Measurements from ENCODE around the gene POLK. TPM values are rescaled to one million over a fixed set of nuclear protein-coding genes. Genes with fewer than 3 reads are reported as not detected.

Gene POLK
- total and polyA plus RNA-seq, 5 donors from 2014 or later = 19.8 to 33.6 (median 24.1) TPM

- Histone ChIP-seq H3K27ac (ENCODE audit: insufficient read depth, low read length, poor library complexity, severe bottlenecking) (no peak overlapping the region), H3K36me3 (ENCODE audit: control insufficient read depth, insufficient read depth, low read length) (peaks cover 17% of the 10 kb centered on the region), H3K4me3 (ENCODE audit: low read depth, low read length) (no peak overlapping the region), H3K4me1 (ENCODE audit: control insufficient read depth, insufficient read depth, low read length, poor library complexity, severe bottlenecking) (peaks cover 11% of the 10 kb centered on the region), H3K27me3 (ENCODE audit: control insufficient read depth, insufficient read depth, low read length) (no peaks in the 10 kb centered on the region), H3K9me3 (ENCODE audit: control insufficient read depth in 2 of 2, low read length in 2 of 2) (peaks cover 12 to 19% of the 10 kb centered on the region in 2 experiments)
- H3K27ac Mint-ChIP-seq = no peak overlapping the region
- H3K27me3 Mint-ChIP-seq = no peaks in the 10 kb centered on the region
- no peak overlapping the region for H3K4me3 Mint-ChIP-seq
- DNase-seq = no peak
- H3K9me3 Mint-ChIP-seq = peaks cover 0 to 21% (median 0%) of the 10 kb centered on the region in 7 donors
- H3K36me3 Mint-ChIP-seq = peaks cover 33% of the 10 kb centered on the region
- no peak for ATAC-seq (ENCODE audit: low read depth in 2 of 2)
- peaks cover 44 to 62% (median 50%) of the 10 kb centered on the region in 4 donors for H3K4me1 Mint-ChIP-seq
Measured at GRCh38 chr5:75522542-75522941, 10.9 kb downstream of the POLK start.

GRCh38 chr5:75523275-75523674 is 11.6 kb downstream of the POLK start:
- Histone ChIP-seq H3K27ac (ENCODE audit: insufficient read depth, low read length, poor library complexity, severe bottlenecking) (no peak overlapping the region), H3K27me3 (ENCODE audit: control insufficient read depth, insufficient read depth, low read length) (no peaks in the 10 kb centered on the region), H3K4me3 (ENCODE audit: low read depth, low read length) (no peak overlapping the region), H3K9me3 (ENCODE audit: control insufficient read depth in 2 of 2, low read length in 2 of 2) (peaks cover 12 to 19% of the 10 kb centered on the region in 2 experiments), H3K4me1 (ENCODE audit: control insufficient read depth, insufficient read depth, low read length, poor library complexity, severe bottlenecking) (peaks cover 11% of the 10 kb centered on the region), H3K36me3 (ENCODE audit: control insufficient read depth, insufficient read depth, low read length) (peaks cover 17% of the 10 kb centered on the region)
- Mint-ChIP-seq H3K36me3 (peaks cover 27% of the 10 kb centered on the region), H3K27ac (peak overlapping the region in 1 of 3 donors; percentile 33), H3K4me3 (no peak overlapping the region), H3K9me3 (peaks cover 0 to 21% (median 0%) of the 10 kb centered on the region in 7 donors), H3K27me3 (no peaks in the 10 kb centered on the region), H3K4me1 (peaks cover 41 to 54% (median 44%) of the 10 kb centered on the region in 4 donors)
- ATAC-seq (ENCODE audit: low read depth in 2 of 2) = no peak
- no peak for DNase-seq

GRCh38 chr5:75524071-75524470 is 12.4 kb downstream of the POLK start:
- Histone ChIP-seq H3K9me3 (ENCODE audit: control insufficient read depth in 2 of 2, low read length in 2 of 2) (peaks cover 12 to 19% of the 10 kb centered on the region in 2 experiments), H3K4me3 (ENCODE audit: low read depth, low read length) (no peak overlapping the region), H3K27me3 (ENCODE audit: control insufficient read depth, insufficient read depth, low read length) (no peaks in the 10 kb centered on the region), H3K36me3 (ENCODE audit: control insufficient read depth, insufficient read depth, low read length) (peaks cover 21% of the 10 kb centered on the region), H3K27ac (ENCODE audit: insufficient read depth, low read length, poor library complexity, severe bottlenecking) (no peak overlapping the region), H3K4me1 (ENCODE audit: control insufficient read depth, insufficient read depth, low read length, poor library complexity, severe bottlenecking) (peaks cover 11% of the 10 kb centered on the region)
- ATAC-seq (ENCODE audit: low read depth in 2 of 2) = peak; percentile 37 to 46
- Mint-ChIP-seq H3K36me3 (peaks cover 26% of the 10 kb centered on the region), H3K27ac (peak overlapping the region in 2 of 3 donors; percentile 33 to 80), H3K4me1 (peaks cover 38 to 49% (median 41%) of the 10 kb centered on the region in 4 donors), H3K4me3 (peak overlapping the region in 2 of 4 donors; percentile 15 to 20), H3K9me3 (peaks cover 0 to 21% (median 0%) of the 10 kb centered on the region in 7 donors), H3K27me3 (no peaks in the 10 kb centered on the region)
- peak in 1 of 3 donors; percentile 35 for DNase-seq

GRCh38 chr5:75524591-75524990 is 12.9 kb downstream of the POLK start:
- Histone ChIP-seq H3K9me3 (ENCODE audit: control insufficient read depth in 2 of 2, low read length in 2 of 2) (peaks cover 12 to 19% of the 10 kb centered on the region in 2 experiments), H3K4me1 (ENCODE audit: control insufficient read depth, insufficient read depth, low read length, poor library complexity, severe bottlenecking) (peaks cover 11% of the 10 kb centered on the region), H3K4me3 (ENCODE audit: low read depth, low read length) (no peak overlapping the region), H3K27me3 (ENCODE audit: control insufficient read depth, insufficient read depth, low read length) (no peaks in the 10 kb centered on the region), H3K27ac (ENCODE audit: insufficient read depth, low read length, poor library complexity, severe bottlenecking) (no peak overlapping the region), H3K36me3 (ENCODE audit: control insufficient read depth, insufficient read depth, low read length) (peaks cover 23% of the 10 kb centered on the region)
- peak overlapping the region in 1 of 4 donors; percentile 0 for H3K4me3 Mint-ChIP-seq
- H3K9me3 Mint-ChIP-seq = peaks cover 0 to 21% (median 0%) of the 10 kb centered on the region in 7 donors
- H3K36me3 Mint-ChIP-seq = peaks cover 21% of the 10 kb centered on the region
- DNase-seq = no peak
- peak overlapping the region in 2 of 3 donors; percentile 33 to 80 for H3K27ac Mint-ChIP-seq
- peaks cover 34 to 46% (median 37%) of the 10 kb centered on the region in 4 donors for H3K4me1 Mint-ChIP-seq
- no peaks in the 10 kb centered on the region for H3K27me3 Mint-ChIP-seq
- ATAC-seq (ENCODE audit: low read depth in 2 of 2) = no peak

GRCh38 chr5:75525344-75525743 is 13.7 kb downstream of the POLK start:
- Histone ChIP-seq H3K9me3 (ENCODE audit: control insufficient read depth in 2 of 2, low read length in 2 of 2) (peaks cover 10 to 19% of the 10 kb centered on the region in 2 experiments), H3K27me3 (ENCODE audit: control insufficient read depth, insufficient read depth, low read length) (no peaks in the 10 kb centered on the region), H3K4me3 (ENCODE audit: low read depth, low read length) (peak overlapping the region; percentile 35), H3K4me1 (ENCODE audit: control insufficient read depth, insufficient read depth, low read length, poor library complexity, severe bottlenecking) (peaks cover 11% of the 10 kb centered on the region), H3K36me3 (ENCODE audit: control insufficient read depth, insufficient read depth, low read length) (peaks cover 19% of the 10 kb centered on the region), H3K27ac (ENCODE audit: insufficient read depth, low read length, poor library complexity, severe bottlenecking) (no peak overlapping the region)
- Mint-ChIP-seq H3K4me3 (peak overlapping the region in 3 of 4 donors; percentile 0 to 70 (median 39)), H3K9me3 (peaks cover 0 to 17% (median 0%) of the 10 kb centered on the region in 7 donors), H3K27ac (peak overlapping the region in 2 of 3 donors; percentile 28 to 38), H3K4me1 (peaks cover 27 to 42% (median 35%) of the 10 kb centered on the region in 4 donors), H3K36me3 (peaks cover 15% of the 10 kb centered on the region), H3K27me3 (no peaks in the 10 kb centered on the region)
- DNase-seq = no peak
- no peak for ATAC-seq (ENCODE audit: low read depth in 2 of 2)

- no peaks in the 10 kb centered on the region for H3K27me3 ChIP-seq (ENCODE audit: control insufficient read depth, insufficient read depth, low read length)
- no peaks in the 10 kb centered on the region for H3K27me3 Mint-ChIP-seq
- peaks cover 0 to 10% (median 0%) of the 10 kb centered on the region in 7 donors for H3K9me3 Mint-ChIP-seq
- H3K4me1 Mint-ChIP-seq = peaks cover 27 to 42% (median 35%) of the 10 kb centered on the region in 4 donors
- ATAC-seq (ENCODE audit: low read depth in 2 of 2) (no peak), DNase-seq (no peak)
- no peak overlapping the region for H3K27ac ChIP-seq (ENCODE audit: insufficient read depth, low read length, poor library complexity, severe bottlenecking)
- peaks cover 8% of the 10 kb centered on the region for H3K36me3 Mint-ChIP-seq
- peak overlapping the region; percentile 22 for H3K4me3 ChIP-seq (ENCODE audit: low read depth, low read length)
- peaks cover 11% of the 10 kb centered on the region for H3K4me1 ChIP-seq (ENCODE audit: control insufficient read depth, insufficient read depth, low read length, poor library complexity, severe bottlenecking)
- peaks cover 12% of the 10 kb centered on the region for H3K36me3 ChIP-seq (ENCODE audit: control insufficient read depth, insufficient read depth, low read length)
- peak overlapping the region in 1 of 3 donors; percentile 38 for H3K27ac Mint-ChIP-seq
- peak overlapping the region in 1 of 4 donors; percentile 0 for H3K4me3 Mint-ChIP-seq
- peaks cover 3 to 11% of the 10 kb centered on the region in 2 experiments for H3K9me3 ChIP-seq (ENCODE audit: control insufficient read depth in 2 of 2, low read length in 2 of 2)
Measured at GRCh38 chr5:75526070-75526469, 14.4 kb downstream of the POLK start.

- Histone ChIP-seq H3K27me3 (ENCODE audit: control insufficient read depth, insufficient read depth, low read length) (no peaks in the 10 kb centered on the region), H3K4me1 (ENCODE audit: control insufficient read depth, insufficient read depth, low read length, poor library complexity, severe bottlenecking) (peaks cover 7% of the 10 kb centered on the region), H3K4me3 (ENCODE audit: low read depth, low read length) (no peak overlapping the region), H3K27ac (ENCODE audit: insufficient read depth, low read length, poor library complexity, severe bottlenecking) (no peak overlapping the region), H3K9me3 (ENCODE audit: control insufficient read depth in 2 of 2, low read length in 2 of 2) (peaks cover 0 to 3% of the 10 kb centered on the region in 2 experiments), H3K36me3 (ENCODE audit: control insufficient read depth, insufficient read depth, low read length) (peaks cover 6% of the 10 kb centered on the region)
- Mint-ChIP-seq H3K4me1 (peaks cover 19 to 37% (median 33%) of the 10 kb centered on the region in 4 donors), H3K27me3 (no peaks in the 10 kb centered on the region), H3K27ac (peak overlapping the region in 2 of 3 donors; percentile 11 to 91), H3K9me3 (peaks cover 0 to 4% (median 0%) of the 10 kb centered on the region in 7 donors), H3K4me3 (no peak overlapping the region), H3K36me3 (peaks cover 14% of the 10 kb centered on the region)
- DNase-seq (no peak), ATAC-seq (ENCODE audit: low read depth in 2 of 2) (no peak)
Measured at GRCh38 chr5:75529185-75529584, 17.5 kb downstream of the POLK start.

- DNase-seq (no peak), ATAC-seq (ENCODE audit: low read depth in 2 of 2) (no peak)
- H3K4me1 ChIP-seq (ENCODE audit: control insufficient read depth, insufficient read depth, low read length, poor library complexity, severe bottlenecking) = no peaks in the 10 kb centered on the region
- H3K4me3 ChIP-seq (ENCODE audit: low read depth, low read length) = no peak overlapping the region
- no peak overlapping the region for H3K4me3 Mint-ChIP-seq
- peaks cover 6% of the 10 kb centered on the region for H3K36me3 ChIP-seq (ENCODE audit: control insufficient read depth, insufficient read depth, low read length)
- H3K36me3 Mint-ChIP-seq = peaks cover 33% of the 10 kb centered on the region
- H3K27me3 Mint-ChIP-seq = no peaks in the 10 kb centered on the region
- no peak overlapping the region for H3K27ac ChIP-seq (ENCODE audit: insufficient read depth, low read length, poor library complexity, severe bottlenecking)
- no peaks in the 10 kb centered on the region for H3K27me3 ChIP-seq (ENCODE audit: control insufficient read depth, insufficient read depth, low read length)
- H3K9me3 ChIP-seq (ENCODE audit: control insufficient read depth in 2 of 2, low read length in 2 of 2) = peaks cover 8 to 12% of the 10 kb centered on the region in 2 experiments
- no peak overlapping the region for H3K27ac Mint-ChIP-seq
- H3K9me3 Mint-ChIP-seq = peaks cover 0 to 14% (median 4%) of the 10 kb centered on the region in 7 donors
- peaks cover 5 to 40% (median 28%) of the 10 kb centered on the region in 4 donors for H3K4me1 Mint-ChIP-seq
Measured at GRCh38 chr5:75532190-75532589, 20.5 kb downstream of the POLK start.
